Stimulated activated CD8-positive, alpha-beta memory T cell treated with anti-CD3 and anti-CD28 coated beads, Interleukin-15, amount 100 ng/mL, for 1 hour (primary cell): ENCODE data around the gene CASP12.
"Not testable (repeated sequence)": the region's sequence is repeated elsewhere in the genome, so short reads cannot be mapped to it uniquely, and the experiment has no call there.

ENCODE experiments used
- DNase-seq: peaks from one replicate; pipeline ENCODE4 v3.0.0-alpha.2; 2020; ENCODE audit warnings: low read depth

Gene CASP12

DNA sequence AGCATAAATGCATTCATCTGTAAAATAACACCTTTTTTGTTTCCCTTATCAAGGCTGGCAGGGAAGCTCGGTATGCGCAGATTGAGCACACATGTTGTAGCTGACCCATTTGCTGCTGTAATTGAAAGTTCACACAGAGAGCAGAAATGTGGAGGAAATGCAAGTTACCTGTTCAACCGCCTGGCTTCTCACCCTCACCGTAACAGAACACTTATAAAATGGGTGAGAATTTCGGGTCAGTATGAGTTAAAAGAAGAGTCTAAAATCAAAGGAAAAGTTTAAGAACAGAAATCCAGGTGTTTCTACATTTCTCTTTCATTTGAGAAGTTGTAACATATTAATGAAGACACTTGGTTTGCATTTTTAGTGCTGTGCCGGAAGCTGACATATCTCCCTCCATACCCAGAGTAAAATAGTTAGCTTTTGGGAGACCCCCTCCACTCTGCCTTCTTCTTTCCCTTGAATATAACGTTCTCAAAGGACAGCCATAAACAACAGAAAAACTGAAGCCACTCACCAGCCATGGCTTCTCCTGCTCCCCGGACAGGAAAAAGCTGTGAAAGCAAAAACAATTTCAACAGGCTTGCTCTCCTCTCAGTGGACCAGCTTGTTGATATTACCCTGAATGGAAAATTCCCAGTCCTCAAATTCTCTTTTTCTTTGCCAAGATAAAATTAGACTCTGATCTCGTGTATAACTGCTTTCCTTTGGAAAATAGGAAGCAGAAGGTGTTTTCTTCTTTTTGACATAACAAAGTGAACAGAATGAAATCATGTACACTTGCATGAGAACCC is at the start of gene CASP12:
Gene CASP12, minus strand, starts transcription at position 570 of the 794 bp plus-strand sequence.
- DNase-seq: no peak

DNA sequence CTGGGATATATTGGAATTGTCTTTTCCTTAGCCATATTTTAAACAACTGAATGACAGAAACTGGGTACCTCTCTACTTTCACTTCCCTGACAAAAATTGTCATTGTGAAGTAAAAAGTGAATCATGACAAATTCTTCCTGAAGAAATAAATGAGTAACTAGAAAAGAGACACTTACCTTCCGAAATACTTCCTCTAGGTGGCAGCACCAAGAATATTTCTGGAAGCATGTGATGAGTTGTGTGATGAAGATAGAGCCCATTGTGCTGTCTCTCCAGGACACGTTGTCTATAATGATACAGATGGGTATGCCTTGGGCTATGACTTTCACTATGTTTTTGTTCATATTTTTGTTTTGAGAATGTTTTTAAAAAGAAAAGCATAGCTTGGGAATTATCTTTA is 48.6 kb upstream of the CASP12 start:
- no peak for DNase-seq

DNA sequence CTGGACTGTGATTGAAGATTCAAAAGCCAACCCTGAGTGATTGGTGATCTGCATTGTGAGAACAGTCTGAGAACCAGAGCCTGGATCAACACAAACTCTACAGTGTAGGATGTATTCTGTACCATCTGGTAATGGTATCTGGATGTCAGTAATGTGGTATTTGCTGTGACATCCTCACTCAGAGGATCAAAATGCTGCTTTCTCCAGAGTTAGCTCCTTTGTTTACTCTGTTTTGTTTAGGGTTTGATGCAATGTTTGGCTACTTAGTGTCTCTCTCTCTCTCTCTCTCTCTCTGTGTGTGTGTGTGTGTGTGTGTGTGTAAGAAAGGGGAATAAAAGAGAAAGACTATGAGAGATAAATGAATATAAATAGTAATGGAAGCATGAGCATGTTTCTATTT is 45.8 kb upstream of the CASP12 start:
- DNase-seq: no peak

DNA sequence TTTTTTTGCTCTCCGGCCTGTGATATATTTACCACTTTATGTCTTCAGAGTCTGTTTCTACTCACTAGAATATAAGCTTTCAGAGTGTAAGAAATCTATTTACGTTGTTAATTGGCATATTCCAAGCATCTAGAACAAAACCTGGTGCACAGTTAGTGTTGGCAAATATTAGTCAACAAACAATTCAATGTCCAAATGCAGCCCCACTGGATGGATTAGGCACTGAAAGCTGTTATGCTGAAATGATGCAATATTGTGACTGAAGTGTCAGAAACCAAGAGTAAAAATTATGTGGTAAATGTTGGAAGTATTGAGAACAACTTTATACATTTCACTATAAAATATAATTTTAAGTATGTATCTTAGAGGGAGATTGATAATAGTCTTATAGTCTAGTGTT is 45.3 kb upstream of the CASP12 start:
- no peak for DNase-seq

DNA sequence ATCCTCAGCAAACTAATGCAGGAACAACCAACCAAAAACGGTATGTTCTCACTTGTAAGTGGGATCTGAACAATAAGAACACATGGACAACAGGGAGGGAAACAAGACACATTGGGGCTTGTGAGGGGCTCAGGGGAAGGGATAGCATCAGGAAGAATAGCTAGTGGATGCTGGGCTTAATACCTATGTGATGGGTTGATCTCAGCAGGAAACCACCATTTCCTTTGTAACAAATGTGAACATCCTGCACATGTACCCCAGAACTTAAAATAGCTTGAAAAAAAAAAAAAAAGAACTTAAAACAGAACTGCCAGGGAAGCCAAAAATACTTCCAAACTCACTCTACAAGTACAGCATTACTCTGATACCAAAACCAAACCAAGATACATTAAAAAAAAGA is 36.3 kb upstream of the CASP12 start:
- DNase-seq: no peak

DNA sequence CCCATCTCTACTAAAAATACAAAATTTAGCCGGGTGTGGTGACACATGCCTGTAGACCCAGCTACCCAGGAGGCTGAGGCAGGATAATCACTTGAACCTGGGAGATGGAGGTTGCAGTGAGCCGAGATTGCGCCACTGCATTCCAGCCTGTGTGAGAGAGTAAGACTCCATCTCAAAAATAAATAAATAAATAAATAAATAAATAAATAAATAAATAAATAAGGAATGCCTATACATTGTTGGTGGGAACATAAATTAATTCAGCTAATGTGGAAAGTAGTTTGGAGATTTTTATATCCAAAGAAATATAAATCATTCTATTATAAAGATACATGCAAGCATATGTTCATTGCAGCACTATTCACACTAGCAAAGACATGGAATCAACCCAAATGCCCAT is 35.8 kb upstream of the CASP12 start:
- not testable (repeated sequence) for DNase-seq

DNA sequence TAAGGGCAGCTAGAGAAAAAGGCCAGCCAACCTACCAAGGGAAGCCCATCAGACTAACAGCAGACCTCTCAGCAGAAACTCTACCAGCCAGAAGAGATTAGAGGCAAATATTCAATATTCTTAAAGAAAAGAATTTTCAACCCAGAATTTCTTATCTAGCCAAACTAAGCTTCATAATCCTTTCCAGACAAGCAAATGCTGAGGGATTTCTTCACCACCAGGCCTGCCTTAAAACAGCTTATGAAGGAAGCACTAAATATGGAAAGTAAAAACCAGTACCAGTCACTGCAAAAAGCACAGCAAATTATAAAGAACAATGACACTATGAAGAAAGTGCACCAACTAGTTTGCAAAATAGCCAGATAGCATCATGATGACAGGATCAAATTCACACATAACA is 30.6 kb upstream of the CASP12 start:
- no peak for DNase-seq

DNA sequence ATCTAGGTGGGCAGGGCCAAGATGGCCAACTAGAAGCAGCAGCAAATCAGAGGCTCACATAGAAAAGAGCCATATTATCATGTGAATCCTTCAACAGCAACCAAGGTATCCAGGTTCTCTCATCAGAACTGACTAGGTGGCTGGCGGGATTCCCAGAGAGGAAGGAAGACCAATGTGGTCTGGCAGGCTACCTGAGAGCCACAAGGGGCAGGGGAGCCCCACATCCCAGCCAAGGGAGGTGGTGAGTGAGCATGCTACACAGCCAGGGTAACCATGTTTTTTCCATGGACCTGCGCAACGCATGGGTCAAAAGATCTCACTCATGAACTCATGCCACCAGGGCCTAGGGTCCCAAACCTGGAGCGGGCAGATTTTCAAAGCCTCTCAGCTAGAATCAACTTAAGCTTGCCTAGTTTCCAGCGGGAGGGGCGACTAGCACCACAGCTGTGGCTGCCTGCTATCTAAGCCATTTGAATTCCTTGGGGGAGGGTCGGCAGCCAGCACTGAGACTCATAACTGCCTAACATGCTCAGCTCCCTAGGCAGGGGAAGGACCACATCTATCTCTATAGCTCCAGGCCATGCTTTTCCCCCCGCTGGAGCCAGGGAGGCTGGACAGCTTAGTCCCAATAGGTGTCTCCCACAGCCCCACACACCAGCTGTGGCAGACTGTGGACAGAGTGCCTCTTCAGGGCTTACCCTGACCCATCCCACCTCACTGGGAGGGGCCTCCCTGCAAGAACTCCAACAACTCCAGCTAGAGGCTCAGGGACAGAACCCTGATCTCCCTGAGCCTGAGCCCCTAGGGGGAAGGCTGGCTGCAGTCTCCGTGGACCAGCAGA is 28.7 kb upstream of the CASP12 start:
- no peak for DNase-seq

DNA sequence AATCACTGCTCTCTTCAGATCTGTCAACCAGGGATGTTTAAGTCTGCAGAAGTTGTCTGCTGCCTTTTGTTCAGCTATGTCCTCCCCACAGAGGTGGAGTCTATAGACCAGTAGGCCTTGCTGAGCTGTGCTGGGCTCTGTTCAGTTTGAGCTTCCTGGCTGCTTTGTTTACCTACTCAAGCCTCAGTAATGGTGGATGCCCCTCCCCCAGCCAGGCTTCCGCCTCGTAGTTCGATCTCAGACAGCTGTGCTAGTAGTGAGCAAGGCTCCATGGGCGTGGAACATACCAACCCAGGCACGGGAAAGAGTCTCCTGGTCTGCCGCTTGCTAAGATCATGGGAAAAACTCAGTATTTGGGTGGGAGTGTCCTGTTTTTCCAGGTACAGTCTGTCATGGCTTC is 27.6 kb upstream of the CASP12 start:
- DNase-seq: no peak

DNA sequence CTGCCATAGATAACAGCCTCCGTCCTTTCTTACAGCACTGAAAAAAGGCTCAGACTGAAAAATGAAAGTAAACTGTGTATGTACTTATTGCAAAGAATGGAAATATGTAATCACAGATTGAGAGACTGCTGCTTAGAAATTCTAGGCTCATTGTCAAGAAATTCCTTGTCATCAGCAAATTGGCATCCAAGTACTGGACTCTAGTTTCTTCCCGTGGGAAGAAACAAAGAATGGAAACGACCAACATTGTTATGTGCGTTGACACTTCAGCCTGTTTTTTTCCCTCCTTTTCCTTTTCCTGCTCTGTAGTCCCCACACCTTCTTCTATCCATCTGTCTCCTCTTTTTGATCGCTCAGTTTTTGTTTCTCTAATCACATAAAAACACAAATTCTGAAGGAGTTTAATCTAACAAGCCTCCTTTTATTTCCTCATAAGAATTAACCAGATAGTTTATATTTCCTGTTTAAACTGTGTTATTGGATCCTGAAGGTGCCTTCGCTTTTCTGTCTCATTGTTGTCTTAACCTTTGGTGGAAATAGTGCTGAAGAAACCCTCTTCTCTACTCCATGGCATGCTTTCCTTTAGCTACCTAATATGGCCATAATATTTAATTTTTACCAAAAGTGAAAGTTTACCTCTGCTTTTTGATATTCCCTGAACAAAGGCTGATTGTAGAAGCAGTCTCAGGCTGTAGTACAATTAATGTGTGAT is 20.0 kb upstream of the CASP12 start:
- DNase-seq: no peak

DNA sequence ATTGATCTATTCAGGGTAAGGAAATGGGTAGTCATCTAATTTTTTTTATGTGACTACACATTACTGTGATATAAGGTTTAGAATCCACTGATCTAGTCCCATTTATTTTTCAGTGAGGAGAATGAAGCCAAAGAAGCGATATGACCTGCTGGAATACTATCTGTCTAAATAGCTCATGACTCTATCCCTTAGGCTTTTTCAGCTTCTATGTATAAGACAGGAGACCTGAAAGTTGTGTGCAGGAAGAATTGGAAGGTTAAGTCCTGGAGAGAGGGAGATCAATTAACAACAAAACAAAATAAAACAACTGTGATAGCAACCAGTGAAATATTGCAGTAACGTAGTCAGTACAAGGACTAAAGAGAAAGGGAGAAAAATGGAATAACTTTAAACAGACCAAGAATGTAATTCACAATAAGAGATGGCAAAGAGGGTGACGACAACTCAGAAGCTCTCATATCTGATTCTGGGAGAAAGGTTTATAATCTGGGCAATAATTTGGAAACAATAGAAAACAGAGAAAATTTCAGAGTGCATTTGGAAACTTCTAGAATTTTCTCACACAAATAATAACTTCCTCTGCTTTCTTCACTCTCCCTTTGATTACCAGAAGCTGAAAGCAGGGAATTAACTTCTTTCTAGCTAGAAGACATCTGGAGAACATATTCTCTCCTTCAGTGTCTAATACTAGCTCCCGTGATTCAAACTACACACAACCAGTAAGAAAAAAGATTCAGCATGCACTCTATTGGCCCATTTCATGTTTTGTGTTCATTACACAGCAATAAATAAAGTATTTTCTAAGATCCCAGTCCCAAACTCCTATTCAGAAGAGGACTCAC is 19.2 kb upstream of the CASP12 start:
- DNase-seq: no peak

DNA sequence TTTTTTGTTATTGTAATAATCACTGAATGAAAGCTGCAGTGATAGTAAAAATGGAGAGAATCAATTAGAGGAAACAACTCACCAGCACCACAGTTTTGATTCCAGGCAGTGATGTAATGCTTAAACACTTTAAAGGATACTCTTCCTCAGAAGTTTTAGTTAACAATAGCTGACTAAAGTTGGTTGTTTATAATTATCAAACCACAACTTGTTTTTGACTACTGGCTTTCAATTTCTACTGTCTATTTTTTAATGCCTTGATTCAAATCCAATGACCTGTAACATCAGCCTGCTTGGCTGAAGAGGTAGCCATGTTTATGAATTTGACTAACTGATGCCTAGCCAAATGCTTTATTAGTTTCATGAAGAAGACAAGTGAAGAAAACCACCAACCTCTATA is 18.2 kb upstream of the CASP12 start:
- no peak for DNase-seq

DNA sequence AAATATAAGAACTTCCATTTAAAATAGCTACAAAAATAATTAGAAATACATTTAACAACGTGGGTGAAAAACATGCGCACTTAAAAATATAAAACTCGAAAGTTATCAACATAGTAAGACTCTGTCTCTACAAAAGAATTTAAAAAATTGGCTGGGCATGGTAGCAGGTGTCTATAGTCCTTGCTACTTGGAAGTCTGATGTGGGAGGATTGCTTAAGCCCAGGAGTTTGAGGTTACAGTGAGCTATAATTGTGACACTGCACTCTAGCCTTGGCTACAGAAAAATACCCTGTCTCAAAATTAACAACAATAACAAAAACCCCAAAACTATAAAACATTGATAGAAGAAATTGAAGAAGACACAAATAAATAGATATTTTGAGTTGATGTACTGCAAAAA is 13.8 kb upstream of the CASP12 start:
- DNase-seq: no peak

DNA sequence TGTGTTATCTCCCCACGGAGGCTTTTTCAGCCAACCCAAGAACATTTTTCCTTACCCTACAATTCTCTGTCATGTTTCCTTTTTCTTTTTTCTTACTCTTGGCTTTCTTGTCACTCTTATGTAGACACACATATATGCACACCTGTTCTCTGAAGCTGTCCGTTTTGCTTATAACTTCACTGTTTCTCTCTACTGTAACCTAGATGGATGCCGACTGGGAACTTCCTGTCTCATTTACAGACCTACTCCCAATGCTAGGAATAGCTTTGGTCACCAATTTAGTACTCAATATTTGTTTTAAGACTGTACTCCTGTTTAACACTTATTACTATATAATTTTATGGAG is 9.9 kb upstream of the CASP12 start:
- no peak for DNase-seq

DNA sequence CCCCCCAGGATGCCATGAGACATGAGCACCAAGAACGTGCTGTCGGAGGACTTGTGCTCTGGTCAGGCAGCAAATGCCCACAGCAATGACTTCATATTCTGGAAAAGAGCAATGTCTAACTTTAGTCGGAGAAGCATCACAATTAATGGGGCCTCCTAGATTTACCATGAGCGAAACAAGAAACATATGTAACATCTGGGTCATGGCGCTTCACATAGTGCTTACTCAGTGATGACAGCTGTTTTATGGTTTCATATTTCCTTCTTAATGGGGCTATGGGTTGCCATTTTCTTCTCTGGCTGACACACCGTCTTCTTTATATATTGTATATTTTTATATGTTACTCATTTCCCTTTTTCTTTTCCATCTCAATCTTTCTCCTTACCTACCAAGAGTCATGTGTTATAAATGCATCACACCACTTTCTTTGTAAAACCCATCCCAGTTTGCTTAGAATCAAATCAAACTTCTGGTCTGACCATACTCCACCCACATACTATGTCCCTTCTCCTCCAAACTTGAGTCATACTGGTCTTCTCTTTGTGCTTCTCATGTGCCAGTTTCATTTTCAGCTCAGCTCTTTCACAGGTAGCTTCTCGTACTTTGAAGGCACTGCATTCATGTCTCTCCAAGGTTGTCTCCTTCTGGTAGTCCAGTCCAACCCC is 9.4 kb upstream of the CASP12 start:
- DNase-seq: no peak

DNA sequence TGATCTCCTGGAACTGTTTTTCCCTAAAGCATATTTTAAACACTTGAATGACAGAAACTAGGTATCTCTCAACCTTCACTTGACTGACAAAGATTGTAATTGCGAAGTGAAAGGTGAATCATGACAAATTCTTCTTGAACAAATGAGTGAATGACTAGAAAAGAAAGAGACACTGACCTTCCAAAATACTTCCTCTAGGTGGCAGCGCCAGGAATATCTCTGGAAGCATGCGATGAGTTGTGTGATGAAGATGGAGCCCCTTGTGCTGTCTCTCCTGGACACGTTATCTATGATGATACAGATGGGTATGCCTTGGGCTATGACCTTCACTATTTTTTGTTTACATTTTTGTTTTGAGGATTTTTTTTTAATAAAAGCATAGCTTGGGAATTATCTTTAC is 7.0 kb upstream of the CASP12 start:
- DNase-seq: no peak

DNA sequence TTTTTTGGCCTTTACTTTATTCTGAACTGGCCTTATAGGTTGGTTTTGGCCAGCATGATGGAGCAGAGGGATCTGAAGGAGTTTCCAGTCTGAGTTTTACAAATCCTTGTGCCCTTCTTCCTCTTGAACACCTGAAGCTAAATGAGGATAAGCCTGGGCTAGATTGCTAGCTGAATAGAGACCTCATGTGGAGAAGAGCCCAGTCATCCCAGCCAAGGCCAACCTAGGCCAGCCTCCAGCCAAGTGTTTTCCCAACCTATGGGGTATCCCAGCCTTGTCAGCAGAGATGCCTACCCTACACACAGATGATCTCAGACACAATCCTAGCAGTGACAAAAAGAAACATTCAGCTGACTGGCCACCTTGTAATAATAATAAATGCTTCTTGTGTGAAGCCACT is 966 bp upstream of the CASP12 start:
- DNase-seq: no peak

DNA sequence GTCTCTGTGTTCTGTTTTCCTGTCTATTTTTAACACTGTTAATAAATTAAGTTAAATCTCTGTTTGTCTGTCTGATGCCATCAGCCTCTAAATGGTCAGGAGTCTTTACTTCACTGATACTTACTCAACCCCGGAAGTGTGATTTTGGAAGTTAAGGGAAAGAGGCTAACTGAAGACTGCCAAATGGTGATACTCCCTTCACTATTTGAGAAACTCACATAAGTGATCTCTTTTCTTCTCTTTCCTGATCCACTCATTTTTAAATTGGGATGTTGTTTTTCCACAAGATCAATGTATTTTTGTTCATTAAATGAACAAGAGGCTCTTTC is 389 bp upstream of the CASP12 start:
- DNase-seq: no peak

DNA sequence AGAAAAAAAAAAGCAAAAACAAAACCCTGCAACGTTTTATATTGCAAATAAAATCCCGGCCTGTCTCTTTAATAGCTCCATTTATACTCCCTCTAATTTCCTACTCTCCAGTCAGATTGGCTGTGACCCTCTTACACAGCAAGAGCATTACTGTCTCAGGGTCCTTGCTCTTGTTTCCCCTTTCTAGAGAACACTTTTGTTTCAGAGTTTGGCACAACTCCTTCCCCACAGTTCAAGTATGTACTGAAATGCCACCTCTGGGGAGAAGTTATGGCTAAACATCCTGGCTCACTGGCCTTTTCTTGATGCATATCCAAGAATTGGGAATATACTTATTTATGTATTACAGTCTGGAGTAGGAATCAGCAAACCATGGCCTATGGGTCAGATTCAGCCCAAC is 2.6 kb downstream of the CASP12 start:
- DNase-seq: no peak

DNA sequence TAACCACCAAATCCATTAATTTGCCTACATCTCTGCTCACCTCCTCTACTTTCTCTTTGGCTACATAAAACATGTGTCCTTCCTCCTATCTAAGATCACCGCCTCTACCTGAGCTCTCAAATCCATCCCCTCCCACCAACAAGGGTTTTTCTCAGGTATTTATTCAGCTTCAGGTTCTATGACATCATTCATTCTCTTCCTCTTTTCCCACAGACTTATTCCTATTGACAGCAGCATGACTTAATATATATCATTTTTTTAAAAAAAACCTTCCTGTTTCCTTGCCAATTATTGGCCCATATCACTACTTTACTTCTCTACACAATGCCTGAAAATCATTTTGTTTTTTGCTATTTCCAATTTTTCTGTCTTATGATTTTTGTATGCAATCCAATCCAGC is 4.4 kb downstream of the CASP12 start:
- no peak for DNase-seq

DNA sequence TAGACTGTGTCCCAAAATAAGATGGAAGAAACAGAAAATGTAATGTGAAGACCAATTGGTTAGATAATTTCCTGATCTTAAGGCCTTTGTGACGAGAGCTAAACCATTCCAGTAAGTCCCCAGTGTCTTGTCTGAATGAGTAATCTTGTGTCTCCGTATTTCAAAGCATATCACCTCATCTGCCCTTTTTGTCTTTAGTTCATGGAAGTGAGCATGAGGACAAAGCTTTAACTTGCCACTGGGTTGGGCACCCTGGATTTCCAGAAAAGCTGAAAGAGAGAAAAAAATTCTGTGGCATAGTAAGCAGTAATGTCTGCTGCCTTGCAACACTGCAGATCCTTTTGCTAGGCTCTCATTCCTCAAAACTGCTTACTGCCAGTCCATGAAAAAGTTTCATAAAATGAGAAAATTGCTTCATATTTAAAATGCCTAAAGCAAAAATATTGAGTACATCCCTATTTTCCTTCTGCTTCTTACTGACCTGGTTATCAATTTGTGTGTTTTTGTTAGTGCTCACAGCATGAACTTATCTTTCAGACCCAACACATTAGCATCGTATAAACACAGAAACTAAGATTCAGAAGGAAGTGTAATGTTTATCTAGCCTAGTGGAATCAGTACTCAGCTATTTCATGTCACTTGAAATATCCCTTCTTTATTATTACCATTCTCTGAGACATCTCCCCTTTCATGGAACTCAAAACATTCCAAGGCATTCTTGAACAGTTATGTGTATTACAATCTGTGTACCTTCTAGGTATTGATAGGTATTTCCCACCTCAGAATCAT is 5.3 kb downstream of the CASP12 start:
- DNase-seq: no peak
